Parathyroid adenoma (tissue), 2 donors: ENCODE data around the gene TMEM150A.
"Not testable (repeated sequence)": the region's sequence is repeated elsewhere in the genome, so short reads cannot be mapped to it uniquely, and the experiment has no call there.

Experiments used
- H2AFZ ChIP-seq: fragments of 300-600 bp; sonication (generic); one replicate; pipeline ENCODE4 v1.7.0; 2017; ENCODE audit warnings: antibody characterized with exemption, mild to moderate bottlenecking
- H3K27ac ChIP-seq: fragments of 300-600 bp; sonication (generic); one replicate; pipeline ENCODE4 v1.7.0; 2017
- H3K27me3 ChIP-seq: fragments of 300-600 bp; sonication (generic); one replicate; pipeline ENCODE4 v1.7.0; 2017; ENCODE audit warnings: low read length; ENCODE audit not compliant: control insufficient read depth, insufficient read depth
- H3K36me3 ChIP-seq: fragments of 300-600 bp; sonication (generic); one replicate; pipeline ENCODE4 v1.7.0; 2017; ENCODE audit warnings: low read length; ENCODE audit not compliant: control insufficient read depth, insufficient read depth
- H3K4me1 ChIP-seq: fragments of 300-600 bp; sonication (generic); one replicate; pipeline ENCODE4 v1.7.0; 2017; ENCODE audit warnings: control low read depth
- H3K4me2 ChIP-seq: fragments of 300-600 bp; sonication (generic); one replicate; pipeline ENCODE4 v1.7.0; 2017; ENCODE audit warnings: low read length
- H3K4me3 ChIP-seq: fragments of 300-600 bp; sonication (generic); one replicate; pipeline ENCODE4 v1.7.0; 2017; ENCODE audit warnings: low read depth, low read length
- H3K79me2 ChIP-seq: fragments of 300-600 bp; sonication (generic); one replicate; pipeline ENCODE4 v1.7.0; 2017; ENCODE audit warnings: control low read depth
- H3K9ac ChIP-seq: fragments of 300-600 bp; sonication (generic); one replicate; pipeline ENCODE4 v1.7.0; 2017; ENCODE audit warnings: mild to moderate bottlenecking
- H3K9me3 ChIP-seq: fragments of 300-600 bp; sonication (generic); one replicate; pipeline ENCODE4 v1.7.0; 2017; ENCODE audit warnings: low read length; ENCODE audit not compliant: control insufficient read depth
- TF ChIP-seq, protein P1 (sequence below): fragments of 300-600 bp; sonication (generic); IDR thresholded peaks from one replicate; pipeline ENCODE4 v1.7.0; 2017; ENCODE audit warnings: antibody characterized with exemption, mild to moderate bottlenecking
- donor health status: primary hyperparathyroidism.

TMEM150A gene

DNA sequence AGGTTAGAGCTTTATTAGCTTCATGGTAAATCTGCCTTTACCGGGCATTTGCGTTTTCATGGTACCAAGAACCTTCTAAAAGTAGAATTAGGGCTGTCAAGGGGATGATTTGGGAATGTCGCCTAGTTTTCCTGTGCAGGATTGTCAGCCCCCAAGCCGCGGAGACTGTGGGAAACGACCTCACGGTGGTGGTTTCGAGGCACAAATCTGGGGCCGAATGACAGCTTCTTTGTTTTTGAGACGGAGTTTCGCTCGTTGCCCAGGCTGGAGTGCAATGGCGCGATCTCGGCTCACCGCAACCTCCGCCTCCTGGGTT lies 12.9 kb upstream of the TMEM150A start:
- H3K27me3 ChIP-seq: no peaks in the 10 kb centered on the region
- no peak overlapping the region for H3K4me3 ChIP-seq
- peak overlapping the region; percentile 98 for H2AFZ ChIP-seq
- H3K9ac ChIP-seq: no peak overlapping the region
- peaks cover 5% of the 10 kb centered on the region for H3K79me2 ChIP-seq
- no peaks in the 10 kb centered on the region for H3K9me3 ChIP-seq
- peaks cover 6% of the 10 kb centered on the region for H3K4me1 ChIP-seq
- H3K36me3 ChIP-seq: no peaks in the 10 kb centered on the region
- H3K27ac ChIP-seq: no peak overlapping the region
- TF ChIP-seq, protein P1, sequence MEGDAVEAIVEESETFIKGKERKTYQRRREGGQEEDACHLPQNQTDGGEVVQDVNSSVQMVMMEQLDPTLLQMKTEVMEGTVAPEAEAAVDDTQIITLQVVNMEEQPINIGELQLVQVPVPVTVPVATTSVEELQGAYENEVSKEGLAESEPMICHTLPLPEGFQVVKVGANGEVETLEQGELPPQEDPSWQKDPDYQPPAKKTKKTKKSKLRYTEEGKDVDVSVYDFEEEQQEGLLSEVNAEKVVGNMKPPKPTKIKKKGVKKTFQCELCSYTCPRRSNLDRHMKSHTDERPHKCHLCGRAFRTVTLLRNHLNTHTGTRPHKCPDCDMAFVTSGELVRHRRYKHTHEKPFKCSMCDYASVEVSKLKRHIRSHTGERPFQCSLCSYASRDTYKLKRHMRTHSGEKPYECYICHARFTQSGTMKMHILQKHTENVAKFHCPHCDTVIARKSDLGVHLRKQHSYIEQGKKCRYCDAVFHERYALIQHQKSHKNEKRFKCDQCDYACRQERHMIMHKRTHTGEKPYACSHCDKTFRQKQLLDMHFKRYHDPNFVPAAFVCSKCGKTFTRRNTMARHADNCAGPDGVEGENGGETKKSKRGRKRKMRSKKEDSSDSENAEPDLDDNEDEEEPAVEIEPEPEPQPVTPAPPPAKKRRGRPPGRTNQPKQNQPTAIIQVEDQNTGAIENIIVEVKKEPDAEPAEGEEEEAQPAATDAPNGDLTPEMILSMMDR: no peak
- H3K4me2 ChIP-seq: no peak overlapping the region

DNA sequence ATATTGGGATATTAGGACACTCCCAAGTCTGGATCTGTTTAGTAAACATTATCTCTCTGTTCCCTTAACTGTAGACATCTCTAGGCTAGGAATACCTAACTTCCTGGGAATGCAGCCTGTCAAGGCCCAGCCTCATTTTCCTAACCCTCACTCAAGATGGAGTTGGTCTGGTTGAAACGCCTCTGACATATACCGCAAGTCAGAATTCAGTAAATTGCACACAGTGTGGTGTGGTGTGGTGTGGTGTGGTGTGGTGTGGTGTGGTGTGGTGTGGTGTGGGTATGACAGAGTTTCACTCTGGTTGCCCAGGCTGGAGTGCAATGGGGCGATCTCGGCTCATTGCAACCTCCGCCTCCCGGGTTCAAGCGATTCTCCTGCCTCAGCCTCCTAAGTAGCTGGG lies 12.3 kb upstream of the TMEM150A start:
- not testable (repeated sequence) for H2AFZ ChIP-seq, H3K36me3 ChIP-seq, H3K4me2 ChIP-seq, H3K27ac ChIP-seq, H3K27me3 ChIP-seq, H3K79me2 ChIP-seq, H3K9me3 ChIP-seq, H3K4me3 ChIP-seq, H3K9ac ChIP-seq, H3K4me1 ChIP-seq

DNA sequence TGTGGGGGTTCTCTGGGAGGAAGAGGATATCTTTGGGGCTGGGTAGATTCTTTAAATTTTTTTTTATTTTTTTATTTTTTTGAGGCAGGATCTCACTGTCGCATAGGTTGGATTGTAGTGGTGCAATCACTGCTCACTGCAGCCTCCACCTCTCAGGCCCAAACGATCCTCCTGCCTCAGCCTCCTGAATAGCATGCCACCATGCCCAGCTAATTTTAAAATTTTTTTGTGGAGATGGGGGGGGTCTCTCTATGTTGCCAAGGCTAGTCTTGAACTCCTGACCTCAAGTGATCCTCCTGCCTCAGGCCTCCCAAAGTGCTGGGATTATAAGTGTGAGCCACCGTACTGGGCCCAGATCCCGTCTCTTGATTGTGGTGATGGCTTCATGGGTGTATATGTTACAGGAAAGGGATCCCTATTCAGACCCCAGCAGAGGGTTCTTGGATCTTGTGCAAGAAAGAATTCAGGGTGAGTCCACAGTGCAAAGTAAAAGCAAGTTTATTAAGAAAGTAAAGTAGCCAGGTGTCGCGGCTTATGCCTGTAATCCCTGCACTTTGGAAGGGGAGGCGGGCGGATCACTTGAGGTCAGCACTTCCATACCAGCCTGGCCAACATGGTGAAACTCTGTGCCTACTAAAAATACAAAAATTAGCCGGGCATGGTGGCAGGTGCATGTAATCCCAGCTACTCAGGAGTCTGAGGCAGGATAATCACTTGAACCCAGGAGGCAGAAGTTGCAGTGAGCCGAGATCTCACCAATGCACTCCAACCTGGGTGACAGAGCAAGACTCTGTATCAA lies 11.4 kb upstream of the TMEM150A start:
- Histone ChIP-seq H3K4me3 (no peak overlapping the region), H3K79me2 (peaks cover 5% of the 10 kb centered on the region), H3K9me3 (no peaks in the 10 kb centered on the region), H3K9ac (no peak overlapping the region), H3K4me1 (peaks cover 6% of the 10 kb centered on the region), H3K27me3 (no peaks in the 10 kb centered on the region), H3K27ac (no peak overlapping the region), H3K36me3 (no peaks in the 10 kb centered on the region), H3K4me2 (no peak overlapping the region), H2AFZ (no peak overlapping the region)
- TF ChIP-seq, protein P1: no peak

DNA sequence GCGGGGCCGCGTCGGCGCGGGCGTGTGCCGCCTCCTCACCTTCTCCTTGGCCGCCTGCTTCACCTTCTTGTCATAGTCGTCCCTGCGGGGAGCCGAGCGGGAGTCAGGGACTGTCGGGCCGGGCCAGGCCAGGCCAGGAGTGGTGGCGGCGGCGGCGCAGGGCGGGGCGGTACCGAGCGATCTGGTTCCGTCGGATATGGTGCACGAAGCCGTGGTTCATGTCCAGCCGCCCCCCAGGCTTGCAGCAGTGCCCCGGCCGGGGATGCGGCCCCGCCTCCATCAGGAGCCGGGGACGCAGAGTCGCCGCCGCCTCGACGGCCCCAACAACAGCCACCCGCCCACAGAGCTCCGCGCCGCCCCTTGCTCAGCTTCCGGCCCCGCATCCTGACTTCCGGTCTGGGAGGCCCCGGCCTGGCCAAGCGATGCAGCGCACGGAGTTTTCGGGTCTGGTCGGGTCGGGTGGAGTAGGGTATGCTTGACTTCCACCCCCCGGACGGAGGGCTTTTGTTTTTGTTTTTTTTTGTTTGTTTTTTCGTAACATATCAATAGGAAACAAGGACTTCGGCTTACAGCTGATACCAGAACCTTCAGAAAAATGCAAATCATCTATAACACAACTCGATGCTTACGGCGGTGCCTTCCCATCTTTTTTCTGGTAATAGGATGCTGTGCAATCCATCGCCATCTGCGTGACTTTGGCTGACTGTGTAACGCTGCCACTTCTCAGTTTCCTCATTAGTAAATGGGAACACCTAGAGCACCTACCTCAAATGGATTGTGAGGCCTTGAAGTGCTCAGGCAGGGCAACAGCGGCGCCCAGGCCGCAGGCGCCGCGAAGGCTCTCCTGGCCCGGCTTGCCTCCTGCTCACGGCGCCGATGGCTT lies 9.4 kb upstream of the TMEM150A start, which contains the start of gene C2orf68:
C2orf68 (minus strand) TSS at position 362 of the 883 bp plus-strand sequence; CDS start at position 280, 82 bp downstream.
- H3K27me3 ChIP-seq: no peaks in the 10 kb centered on the region
- TF ChIP-seq, protein P1: no peak
- H3K4me3 ChIP-seq: peak within 1 kb of the TSS; percentile 70
- no peaks in the 10 kb centered on the region for H3K36me3 ChIP-seq
- H3K4me1 ChIP-seq: peaks cover 6% of the 10 kb centered on the region
- peak within 1 kb of the TSS; percentile 32 for H3K9ac ChIP-seq
- H3K4me2 ChIP-seq: peak within 1 kb of the TSS; percentile 68
- H3K79me2 ChIP-seq: peaks cover 5% of the 10 kb centered on the region
- peak within 1 kb of the TSS; percentile 88 for H2AFZ ChIP-seq
- H3K27ac ChIP-seq: peak within 1 kb of the TSS; percentile 81
- no peaks in the 10 kb centered on the region for H3K9me3 ChIP-seq

DNA sequence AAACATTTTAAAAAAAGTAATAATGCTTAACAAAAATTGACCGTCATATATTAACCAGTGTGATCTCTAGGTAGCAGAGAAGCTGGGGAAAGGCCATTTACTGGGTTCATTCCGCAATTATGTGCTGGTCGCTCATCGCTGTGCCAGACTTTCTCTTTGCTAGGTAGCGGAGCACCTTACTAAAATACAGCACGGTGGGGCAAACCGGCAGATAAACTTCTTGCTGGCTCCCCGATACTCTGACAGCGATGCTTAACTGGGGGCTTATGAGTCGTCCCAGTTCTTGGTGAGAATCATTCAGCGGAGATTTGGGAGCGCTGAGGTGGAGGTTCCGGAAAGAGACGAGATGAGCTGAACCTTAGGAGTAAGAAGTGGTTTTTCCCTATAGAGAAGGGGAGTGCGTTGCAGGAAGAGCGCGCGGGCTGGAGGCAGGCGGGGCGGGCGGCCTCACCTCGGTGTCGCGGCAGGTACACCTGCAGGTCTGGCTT lies 8.8 kb upstream of the TMEM150A start:
- Histone ChIP-seq H3K9me3 (no peaks in the 10 kb centered on the region), H3K4me1 (peaks cover 6% of the 10 kb centered on the region), H3K27me3 (no peaks in the 10 kb centered on the region), H3K27ac (peak overlapping the region; percentile 81), H3K4me3 (peak overlapping the region; percentile 70), H2AFZ (peak overlapping the region; percentile 88), H3K36me3 (no peaks in the 10 kb centered on the region), H3K9ac (peak overlapping the region; percentile 32), H3K4me2 (peak overlapping the region; percentile 68), H3K79me2 (peaks cover 5% of the 10 kb centered on the region)
- TF ChIP-seq, protein P1: no peak
